ENCODE measurements around the gene DMAC2. TPM values are rescaled to one million over a fixed set of nuclear protein-coding genes. Genes with fewer than 3 reads are reported as not detected.

Gene DMAC2
- total and polyA plus RNA-seq, 2 of the 13 experiments (the other 11 are each of a cell fraction or from before 2014, with no cell fraction given) = 39.0 to 66.0 TPM

- TF ChIP-seq HINFP (CRISPR knock-in tag; IDR thresholded peaks at IDR 0.05; ENCODE audit: low read depth) (no peak), MIXL1 (CRISPR knock-in tag; IDR thresholded peaks at IDR 0.05) (no peak), CERS6 (CRISPR knock-in tag; IDR thresholded peaks at IDR 0.05) (no peak), ZNF562 (CRISPR knock-in tag; IDR thresholded peaks at IDR 0.05; ENCODE audit: borderline replicate concordance) (no peak), CSRNP1 (CRISPR knock-in tag; IDR thresholded peaks at IDR 0.05) (no peak), ZNF543 (CRISPR knock-in tag; IDR thresholded peaks at IDR 0.05) (no peak), JUND (CRISPR knock-in tag; IDR thresholded peaks at IDR 0.05) (no peak), ZSCAN21 (CRISPR knock-in tag; IDR thresholded peaks at IDR 0.05; ENCODE audit: borderline replicate concordance) (no peak), POLR2AphosphoS2 (IDR thresholded peaks at IDR 0.05; ENCODE audit: low read depth, low read length) (no peak), ZBTB1 (CRISPR knock-in tag; IDR thresholded peaks at IDR 0.05; ENCODE audit: borderline replicate concordance) (no peak), ZNF337 (CRISPR knock-in tag; IDR thresholded peaks at IDR 0.05; ENCODE audit: borderline replicate concordance, low read depth) (no peak), ARID4A (CRISPR knock-in tag; IDR thresholded peaks at IDR 0.05; ENCODE audit: borderline replicate concordance) (no peak)
Observed at GRCh38 chr19:41476583-41476982, 36.9 kb upstream of the DMAC2 start (continued).

All from HepG2 (cell line).